Activated T-cell treated with anti-CD3 and anti-CD28 coated beads for 48 hours (primary cell): ENCODE measurements around the gene AMZ2.

Experiments used
- DNase-seq: peaks from one replicate; pipeline ENCODE4 v3.0.0-alpha.2; 2020; ENCODE audit warnings: low read depth

The AMZ2 gene

GRCh38 chr17:68290955-68291835, 43.4 kb downstream of the AMZ2 start, which contains the start of the genes ARSG and SLC16A6:
ARSG (plus strand) TSS chr17:68291495; CDS start chr17:68307494, 15,999 bp downstream.
SLC16A6 (minus strand) TSS chr17:68291127; CDS start chr17:68278320, 12,807 bp downstream.
- peak; percentile 82 for DNase-seq

- peak; percentile 83 for DNase-seq
These were observed 44.2 kb downstream of the AMZ2 start for GRCh38 chr17:68291836-68292688.

- DNase-seq: no peak
These were observed 44.8 kb downstream of the AMZ2 start for GRCh38 chr17:68292689-68293040.

GRCh38 chr17:68293490-68294195, 45.8 kb downstream of the AMZ2 start:
- DNase-seq: no peak

- DNase-seq: no peak
These were observed 46.3 kb downstream of the AMZ2 start for GRCh38 chr17:68294196-68294555.

GRCh38 chr17:68294617-68295016, 46.8 kb downstream of the AMZ2 start:
- DNase-seq: no peak

GRCh38 chr17:68295086-68295485, 47.2 kb downstream of the AMZ2 start:
- no peak for DNase-seq

- no peak for DNase-seq
These were observed 48.7 kb downstream of the AMZ2 start for GRCh38 chr17:68296217-68297191.

GRCh38 chr17:68297195-68297594, 49.4 kb downstream of the AMZ2 start:
- no peak for DNase-seq

GRCh38 chr17:68298601-68299000, 50.8 kb downstream of the AMZ2 start:
- DNase-seq: no peak

GRCh38 chr17:68299817-68300216, 52.0 kb downstream of the AMZ2 start:
- no peak for DNase-seq

- no peak for DNase-seq
These were observed 53.7 kb downstream of the AMZ2 start for GRCh38 chr17:68301438-68301959.

GRCh38 chr17:68302066-68302564, 54.3 kb downstream of the AMZ2 start:
- DNase-seq: no peak

- no peak for DNase-seq
These were observed 54.8 kb downstream of the AMZ2 start for GRCh38 chr17:68302666-68303065.

GRCh38 chr17:68304706-68305105, 56.9 kb downstream of the AMZ2 start:
- DNase-seq: no peak

- DNase-seq: no peak
These were observed 57.3 kb downstream of the AMZ2 start for GRCh38 chr17:68305142-68305541.
